NCI-H2171 (cell line): ENCODE measurements around the gene PPRC1.
A peak's percentile ranks its signal among the peaks of the same experiment; 100 is the strongest.

Experiments
- DNase-seq: peaks from one replicate; lab custom pipeline; 2025; lab: John Stamatoyannopoulos, UW

The PPRC1 gene

DNA sequence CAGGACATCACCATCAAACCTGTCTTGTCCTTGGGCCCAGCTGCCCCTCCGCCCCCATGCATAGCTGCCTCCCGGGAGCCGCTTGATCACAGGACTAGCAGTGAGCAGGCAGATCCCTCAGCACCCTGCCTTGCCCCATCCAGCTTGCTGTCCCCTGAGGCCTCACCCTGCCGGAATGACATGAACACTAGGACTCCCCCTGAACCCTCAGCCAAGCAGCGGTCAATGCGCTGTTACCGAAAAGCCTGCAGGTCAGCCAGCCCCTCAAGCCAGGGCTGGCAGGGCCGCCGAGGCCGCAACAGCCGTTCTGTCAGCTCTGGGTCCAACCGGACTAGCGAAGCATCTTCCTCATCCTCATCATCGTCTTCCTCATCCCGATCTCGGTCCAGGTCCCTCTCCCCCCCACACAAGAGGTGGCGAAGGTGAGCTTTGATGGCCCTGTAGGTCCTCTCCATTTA is 14.2 kb downstream of the PPRC1 start:
- no peak for DNase-seq

- DNase-seq = no peak
These were observed 14.7 kb downstream of the PPRC1 start for GRCh38 chr10:102147561-102147960.

- no peak for DNase-seq
These were observed 15.4 kb downstream of the PPRC1 start for GRCh38 chr10:102148275-102148674.

DNA sequence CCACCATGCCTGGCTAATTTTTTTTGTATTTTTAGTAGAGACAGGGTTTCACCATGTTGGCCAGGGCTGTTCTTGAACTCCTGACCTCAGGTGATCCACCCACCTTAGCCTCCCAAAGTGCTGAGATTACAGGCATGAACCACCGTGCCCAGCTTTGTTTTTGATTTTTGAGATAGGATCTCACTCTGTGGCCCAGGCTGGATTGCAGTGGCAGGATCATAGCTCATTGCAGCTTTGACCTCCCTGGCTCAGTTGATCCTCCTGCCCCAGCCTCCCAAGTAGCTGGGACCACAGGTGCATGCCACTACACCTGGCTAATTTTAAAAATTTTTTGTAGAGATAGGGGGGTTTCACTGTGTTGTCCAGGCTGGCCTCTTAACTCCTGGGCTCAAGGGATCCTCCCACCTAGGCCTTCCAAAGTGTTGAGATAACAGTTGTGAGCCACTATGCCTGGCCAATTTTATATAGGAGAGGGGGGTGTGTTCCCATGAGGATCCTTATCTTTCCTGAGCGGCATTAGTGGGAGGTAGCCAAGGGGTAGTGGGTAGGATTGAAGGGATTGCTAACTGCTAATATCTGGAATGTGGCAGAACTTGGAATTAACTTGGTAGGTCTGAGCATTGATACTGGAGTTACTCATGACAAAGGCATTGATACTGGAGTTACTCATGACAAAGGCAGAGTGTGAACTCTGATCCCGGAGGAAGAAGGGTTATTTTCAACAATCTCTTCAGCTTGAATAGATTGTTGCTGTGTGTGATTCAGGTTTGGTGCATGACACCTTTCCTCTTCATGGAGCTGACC is 18.3 kb downstream of the PPRC1 start:
- no peak for DNase-seq

GRCh38 chr10:102151774-102152544 is 19.1 kb downstream of the PPRC1 start, which contains the start of gene NOLC1:
NOLC1 (plus strand) TSS chr10:102152389; CDS start chr10:102152411, 22 bp downstream.
- DNase-seq = peak; percentile 88

DNA sequence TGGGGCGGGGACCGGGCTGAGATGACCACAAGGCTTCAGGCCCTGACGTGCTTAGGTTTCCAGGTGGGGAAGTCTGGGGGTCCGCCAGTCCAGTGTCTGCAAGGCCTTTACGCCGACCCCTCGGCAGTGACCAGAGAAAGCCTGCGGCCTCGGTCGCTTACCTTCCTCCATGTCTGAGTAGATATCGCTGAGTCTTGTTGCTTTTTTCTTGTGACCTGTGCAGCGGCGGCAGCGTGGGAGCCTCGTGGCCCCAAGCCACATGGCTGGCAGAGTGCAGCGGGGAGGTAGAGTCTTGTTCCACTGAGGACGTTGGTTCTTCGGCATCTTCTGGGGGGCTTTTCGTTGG is 19.7 kb downstream of the PPRC1 start:
- DNase-seq = no peak

- no peak for DNase-seq
These were observed 20.3 kb downstream of the PPRC1 start for GRCh38 chr10:102153093-102153620.

- no peak for DNase-seq
These were observed 21.8 kb downstream of the PPRC1 start for GRCh38 chr10:102154466-102155116.

GRCh38 chr10:102157224-102157623 is 24.4 kb downstream of the PPRC1 start:
- DNase-seq = no peak

DNA sequence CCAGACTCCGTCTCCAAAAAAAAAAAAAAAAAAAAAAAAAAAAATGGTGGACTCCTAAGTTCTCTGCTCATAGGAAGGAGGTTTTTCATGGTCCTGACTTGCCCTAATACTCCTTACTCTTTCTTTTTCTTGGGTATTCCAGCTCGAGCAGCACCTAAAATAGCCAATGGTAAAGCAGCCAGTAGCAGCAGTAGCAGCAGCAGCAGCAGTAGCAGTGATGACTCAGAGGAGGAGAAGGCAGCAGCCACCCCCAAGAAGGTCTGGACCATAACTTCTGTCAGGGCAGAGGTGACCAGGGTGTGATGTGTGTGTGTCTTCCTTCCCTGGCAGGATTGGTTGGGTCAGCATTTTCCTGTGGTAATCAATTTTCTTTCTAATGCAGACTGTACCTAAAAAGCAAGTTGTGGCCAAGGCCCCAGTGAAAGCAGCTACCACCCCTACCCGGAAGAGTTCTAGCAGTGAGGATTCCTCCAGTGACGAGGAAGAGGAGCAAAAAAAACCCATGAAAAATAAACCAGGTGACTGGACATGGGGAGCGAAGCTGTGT is 26.3 kb downstream of the PPRC1 start:
- DNase-seq = no peak

GRCh38 chr10:102159831-102160230 is 27.0 kb downstream of the PPRC1 start:
- no peak for DNase-seq

- no peak for DNase-seq
These were observed 30.6 kb downstream of the PPRC1 start for GRCh38 chr10:102163342-102163989.

DNA sequence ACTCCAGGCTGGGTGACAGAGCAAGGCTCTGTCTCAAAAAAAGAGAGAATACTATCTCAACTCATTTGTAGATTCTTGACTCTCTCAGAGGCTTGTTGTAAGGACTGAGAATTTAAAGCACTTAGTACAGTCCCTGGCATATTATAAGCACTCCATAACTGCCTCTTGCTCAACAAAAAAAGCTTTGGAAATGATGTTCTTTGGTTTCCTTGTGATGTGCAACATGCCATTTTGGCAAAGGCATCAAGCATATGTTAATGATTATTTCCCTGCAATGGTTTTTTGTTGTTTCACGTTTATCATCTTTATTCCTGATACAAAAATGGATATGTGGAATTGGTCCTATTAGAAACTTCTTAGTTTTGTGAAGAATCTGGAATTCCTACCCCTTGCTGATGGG is 35.0 kb downstream of the PPRC1 start:
- no peak for DNase-seq

GRCh38 chr10:102170602-102171001 is 37.8 kb downstream of the PPRC1 start:
- DNase-seq = no peak

DNA sequence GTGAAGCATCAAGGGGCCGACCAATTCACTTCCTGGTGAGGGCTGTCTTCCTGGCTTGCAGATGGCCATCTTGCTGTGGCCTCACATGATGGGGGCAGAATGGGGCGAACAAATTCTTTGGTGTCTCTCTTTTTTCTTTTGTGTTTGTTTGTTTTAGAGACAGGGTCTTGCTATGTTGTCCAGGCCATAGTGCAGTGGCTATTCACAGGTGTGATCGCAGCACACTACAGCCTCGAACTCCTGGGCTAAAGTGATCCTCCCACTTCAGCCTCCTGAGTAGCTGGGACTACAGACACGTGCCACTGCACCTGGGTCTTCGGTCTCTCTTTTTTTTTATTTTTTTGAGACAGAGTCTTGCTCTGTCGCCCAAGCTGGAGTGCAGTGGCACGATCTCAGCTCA is 39.4 kb downstream of the PPRC1 start:
- no peak for DNase-seq

- no peak for DNase-seq
These were observed 42.6 kb downstream of the PPRC1 start for GRCh38 chr10:102175415-102175814.

DNA sequence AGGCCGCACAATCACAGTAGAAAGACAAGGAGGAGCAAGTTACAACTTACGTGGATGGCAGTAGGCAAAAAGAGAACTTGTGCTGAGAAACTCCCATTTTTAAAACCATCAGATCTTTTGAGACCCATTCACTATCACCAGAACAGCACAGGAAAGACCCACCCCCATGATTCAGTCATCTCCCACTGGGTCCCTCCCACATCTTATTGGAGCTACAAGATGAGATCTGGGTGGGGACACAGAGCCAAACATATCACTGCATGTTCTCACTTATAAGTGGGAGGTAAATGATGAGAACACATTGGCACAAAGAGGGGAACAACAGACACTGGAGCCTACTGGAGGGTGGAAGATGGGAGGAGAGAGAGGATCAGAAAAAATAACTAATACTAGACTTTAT is 51.8 kb downstream of the PPRC1 start:
- no peak for DNase-seq

GRCh38 chr10:102185272-102185671 is 52.4 kb downstream of the PPRC1 start:
- DNase-seq = no peak

- DNase-seq = peak; percentile 39
These were observed 53.1 kb downstream of the PPRC1 start for GRCh38 chr10:102185811-102186527.

DNA sequence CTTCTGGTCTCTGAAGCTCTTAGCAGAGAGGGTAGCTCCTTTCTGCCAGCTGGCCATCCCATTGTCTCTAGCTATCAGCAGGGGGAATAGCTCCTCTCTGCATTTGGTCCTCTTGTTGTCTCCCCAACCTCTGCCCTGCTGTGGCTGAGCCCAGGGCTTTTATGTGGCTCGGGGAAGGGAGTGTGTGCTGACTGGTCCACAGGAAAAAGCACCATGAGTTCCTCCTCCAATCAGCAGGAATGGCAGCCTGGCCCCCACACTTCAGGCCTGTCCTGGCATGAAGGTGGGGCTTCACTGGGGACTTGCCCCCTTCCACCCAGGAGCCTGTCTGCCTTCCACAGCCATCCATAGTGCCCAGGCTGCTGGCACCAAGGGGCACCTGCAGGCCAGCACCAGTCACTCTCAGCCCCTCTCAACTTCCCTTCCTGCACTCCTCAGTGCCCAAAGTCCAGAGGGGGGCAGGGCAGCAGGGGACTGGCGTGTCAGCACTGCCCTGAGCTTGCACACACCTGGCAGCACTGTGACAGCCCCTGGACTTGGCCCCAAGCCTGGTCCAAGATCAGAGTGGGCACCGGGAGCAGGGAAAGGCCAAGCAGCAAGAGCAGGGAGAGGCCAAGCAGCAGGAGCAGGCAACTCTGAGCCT is 55.6 kb downstream of the PPRC1 start:
- no peak for DNase-seq
